ENCODE results near the gene FOXK1. TPM values are rescaled to one million over a fixed set of nuclear protein-coding genes. Genes with fewer than 3 reads are reported as not detected.
A peak's percentile ranks its signal among the peaks of the same experiment; 100 is the strongest.

Gene FOXK1
- polyA plus RNA-seq, 3 donors = 0.33 to 16.8 (median 0.76) TPM

DNA sequence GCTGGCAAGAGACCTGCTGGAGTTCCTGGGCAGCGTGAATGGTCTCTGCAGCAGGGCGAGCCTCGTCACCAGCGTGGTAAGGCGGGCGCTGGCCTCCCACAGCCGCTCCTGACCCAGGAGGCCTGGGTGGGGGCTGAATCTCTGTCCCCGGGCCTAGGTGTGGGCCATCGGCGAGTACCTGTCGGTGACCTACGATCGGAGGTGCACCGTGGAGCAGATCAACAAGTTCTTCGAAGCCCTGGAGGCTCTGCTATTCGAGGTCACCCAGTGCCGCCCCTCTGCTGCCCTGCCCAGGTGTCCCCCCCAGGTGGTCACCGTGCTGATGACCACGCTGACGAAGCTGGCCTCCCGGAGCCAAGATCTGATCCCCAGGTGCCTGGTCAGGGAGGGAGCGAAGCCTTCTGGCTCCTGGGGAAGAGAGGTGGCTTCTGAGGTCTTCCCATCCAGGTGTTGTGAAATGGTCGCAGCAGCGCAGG, 108.5 kb downstream of the FOXK1 start:
- Histone ChIP-seq H3K27ac (ENCODE audit: low read depth in 1 of 2, low read length in 2 of 2) (no peak overlapping the region), H3K27me3 (ENCODE audit: control insufficient read depth in 2 of 2, insufficient read depth in 2 of 2, low read length in 2 of 2) (no peaks in the 10 kb centered on the region), H3K9ac (ENCODE audit: insufficient read depth, low read length, poor library complexity, severe bottlenecking) (no peak overlapping the region), H3K9me3 (replicated peaks in 1 of 2; ENCODE audit: control insufficient read depth in 1 of 2, insufficient read depth in 1 of 2, low read length in 2 of 2) (no peaks in the 10 kb centered on the region), H3K4me3 (replicated peaks in 1 of 3; ENCODE audit: low read depth in 2 of 3, low read length in 3 of 3) (no peak overlapping the region), H3K79me2 (ENCODE audit: insufficient read depth, low read length) (no peaks in the 10 kb centered on the region), H3K36me3 (replicated peaks in 1 of 2; ENCODE audit: control insufficient read depth in 1 of 2, insufficient read depth in 2 of 2, low read length in 2 of 2) (peaks cover 62 to 63% of the 10 kb centered on the region in 2 donors), H3K4me1 (ENCODE audit: control insufficient read depth in 1 of 2, insufficient read depth in 2 of 2, low read length in 2 of 2) (peaks cover 12 to 17% of the 10 kb centered on the region in 2 donors), H3K4me2 (replicated peaks; ENCODE audit: extremely low read depth, low read length, poor library complexity, severe bottlenecking) (no peak overlapping the region), H4K20me1 (ENCODE audit: insufficient read depth, low read length) (peaks cover 40% of the 10 kb centered on the region), H2AFZ (ENCODE audit: insufficient read depth, low read depth, low read length, poor library complexity, severe bottlenecking) (no peak overlapping the region)
- Mint-ChIP-seq H3K36me3 (peaks cover 45 to 59% of the 10 kb centered on the region in 2 donors), H3K27ac (peak overlapping the region in 2 of 7 donors; percentile 50 to 56), H3K4me1 (peaks cover 8% of the 10 kb centered on the region), H3K4me3 (no peak overlapping the region), H3K27me3 (ENCODE audit: low read depth in 3 of 3) (peaks cover 0 to 4% (median 0%) of the 10 kb centered on the region in 3 donors), H3K9me3 (peaks cover 0 to 8% (median 2%) of the 10 kb centered on the region in 7 donors)
- intact Hi-C loops (cut with micrococcal nuclease) = no loop called here
- TF ChIP-seq, protein P1, sequence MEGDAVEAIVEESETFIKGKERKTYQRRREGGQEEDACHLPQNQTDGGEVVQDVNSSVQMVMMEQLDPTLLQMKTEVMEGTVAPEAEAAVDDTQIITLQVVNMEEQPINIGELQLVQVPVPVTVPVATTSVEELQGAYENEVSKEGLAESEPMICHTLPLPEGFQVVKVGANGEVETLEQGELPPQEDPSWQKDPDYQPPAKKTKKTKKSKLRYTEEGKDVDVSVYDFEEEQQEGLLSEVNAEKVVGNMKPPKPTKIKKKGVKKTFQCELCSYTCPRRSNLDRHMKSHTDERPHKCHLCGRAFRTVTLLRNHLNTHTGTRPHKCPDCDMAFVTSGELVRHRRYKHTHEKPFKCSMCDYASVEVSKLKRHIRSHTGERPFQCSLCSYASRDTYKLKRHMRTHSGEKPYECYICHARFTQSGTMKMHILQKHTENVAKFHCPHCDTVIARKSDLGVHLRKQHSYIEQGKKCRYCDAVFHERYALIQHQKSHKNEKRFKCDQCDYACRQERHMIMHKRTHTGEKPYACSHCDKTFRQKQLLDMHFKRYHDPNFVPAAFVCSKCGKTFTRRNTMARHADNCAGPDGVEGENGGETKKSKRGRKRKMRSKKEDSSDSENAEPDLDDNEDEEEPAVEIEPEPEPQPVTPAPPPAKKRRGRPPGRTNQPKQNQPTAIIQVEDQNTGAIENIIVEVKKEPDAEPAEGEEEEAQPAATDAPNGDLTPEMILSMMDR (IDR thresholded peaks at IDR 0.05) = no peak
- no peak for DNase-seq
- WGBS (ENCODE audit: insufficient coverage) = 96% methylated on average over 24 of the region's 24 CpGs

GRCh38 chr7:4791101-4791737, 109.1 kb downstream of the FOXK1 start:
- H2AFZ ChIP-seq (ENCODE audit: insufficient read depth, low read depth, low read length, poor library complexity, severe bottlenecking) = no peak overlapping the region
- H3K4me2 ChIP-seq (replicated peaks; ENCODE audit: extremely low read depth, low read length, poor library complexity, severe bottlenecking) = no peak overlapping the region
- H3K27ac Mint-ChIP-seq = peak overlapping the region in 2 of 7 donors; percentile 8 to 54
- no peaks in the 10 kb centered on the region for H3K27me3 ChIP-seq (ENCODE audit: control insufficient read depth in 2 of 2, insufficient read depth in 2 of 2, low read length in 2 of 2)
- H3K9ac ChIP-seq (ENCODE audit: insufficient read depth, low read length, poor library complexity, severe bottlenecking) = no peak overlapping the region
- 96% methylated on average over 25 of the region's 25 CpGs for WGBS (ENCODE audit: insufficient coverage)
- peaks cover 0 to 8% (median 2%) of the 10 kb centered on the region in 7 donors for H3K9me3 Mint-ChIP-seq
- peaks cover 0 to 3% (median 0%) of the 10 kb centered on the region in 3 donors for H3K27me3 Mint-ChIP-seq (ENCODE audit: low read depth in 3 of 3)
- peaks cover 8% of the 10 kb centered on the region for H3K4me1 Mint-ChIP-seq
- H3K27ac ChIP-seq (ENCODE audit: low read depth in 1 of 2, low read length in 2 of 2) = no peak overlapping the region
- peaks cover 55 to 56% of the 10 kb centered on the region in 2 donors for H3K36me3 ChIP-seq (replicated peaks in 1 of 2; ENCODE audit: control insufficient read depth in 1 of 2, insufficient read depth in 2 of 2, low read length in 2 of 2)
- DNase-seq = no peak
- peaks cover 33% of the 10 kb centered on the region for H4K20me1 ChIP-seq (ENCODE audit: insufficient read depth, low read length)
- TF ChIP-seq, protein P1 (IDR thresholded peaks at IDR 0.05) = no peak
- intact Hi-C loops (cut with micrococcal nuclease) = no loop called here
- no peaks in the 10 kb centered on the region for H3K79me2 ChIP-seq (ENCODE audit: insufficient read depth, low read length)
- peaks cover 40 to 52% of the 10 kb centered on the region in 2 donors for H3K36me3 Mint-ChIP-seq
- H3K4me3 Mint-ChIP-seq = no peak overlapping the region
- no peaks in the 10 kb centered on the region for H3K9me3 ChIP-seq (replicated peaks in 1 of 2; ENCODE audit: control insufficient read depth in 1 of 2, insufficient read depth in 1 of 2, low read length in 2 of 2)
- peaks cover 12 to 17% of the 10 kb centered on the region in 2 donors for H3K4me1 ChIP-seq (ENCODE audit: control insufficient read depth in 1 of 2, insufficient read depth in 2 of 2, low read length in 2 of 2)
- no peak overlapping the region for H3K4me3 ChIP-seq (replicated peaks in 1 of 3; ENCODE audit: low read depth in 2 of 3, low read length in 3 of 3)
